Measurements from ENCODE around the gene CLEC2A.
A peak's percentile ranks its signal among the peaks of the same experiment; 100 is the strongest.

DNA sequence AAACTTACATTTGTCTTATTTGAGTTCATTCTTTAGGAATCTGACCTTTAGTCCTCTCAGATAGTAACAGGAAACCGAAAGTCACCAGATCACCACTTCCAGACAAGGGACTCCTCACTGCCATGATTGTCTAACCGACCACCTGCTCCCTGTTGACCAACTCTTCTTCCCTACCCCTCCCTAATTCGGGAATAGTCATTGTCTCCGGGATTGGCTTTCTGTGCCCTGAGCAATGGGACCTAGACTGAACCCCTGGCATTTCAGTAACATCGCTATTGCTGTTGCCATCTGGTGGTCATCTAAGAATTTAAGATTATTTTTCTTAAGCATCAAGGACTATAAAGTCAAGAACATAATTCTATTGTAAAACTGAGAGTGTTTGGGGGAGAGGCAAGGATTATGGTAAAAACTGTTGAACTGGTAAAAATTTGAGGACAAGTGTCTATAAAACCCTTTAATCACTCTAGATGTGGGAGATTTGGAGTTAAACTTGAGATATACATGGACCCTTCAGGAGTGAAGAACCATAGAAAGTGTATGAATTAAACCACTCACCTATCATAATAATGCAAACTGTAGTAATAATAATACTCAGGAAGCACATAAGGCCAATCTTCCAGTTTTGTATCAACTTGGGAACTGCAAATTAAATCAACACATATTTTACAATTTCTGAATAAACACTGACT lies 6.3 kb downstream of the CLEC2A start:
- TF ChIP-seq, protein P1, sequence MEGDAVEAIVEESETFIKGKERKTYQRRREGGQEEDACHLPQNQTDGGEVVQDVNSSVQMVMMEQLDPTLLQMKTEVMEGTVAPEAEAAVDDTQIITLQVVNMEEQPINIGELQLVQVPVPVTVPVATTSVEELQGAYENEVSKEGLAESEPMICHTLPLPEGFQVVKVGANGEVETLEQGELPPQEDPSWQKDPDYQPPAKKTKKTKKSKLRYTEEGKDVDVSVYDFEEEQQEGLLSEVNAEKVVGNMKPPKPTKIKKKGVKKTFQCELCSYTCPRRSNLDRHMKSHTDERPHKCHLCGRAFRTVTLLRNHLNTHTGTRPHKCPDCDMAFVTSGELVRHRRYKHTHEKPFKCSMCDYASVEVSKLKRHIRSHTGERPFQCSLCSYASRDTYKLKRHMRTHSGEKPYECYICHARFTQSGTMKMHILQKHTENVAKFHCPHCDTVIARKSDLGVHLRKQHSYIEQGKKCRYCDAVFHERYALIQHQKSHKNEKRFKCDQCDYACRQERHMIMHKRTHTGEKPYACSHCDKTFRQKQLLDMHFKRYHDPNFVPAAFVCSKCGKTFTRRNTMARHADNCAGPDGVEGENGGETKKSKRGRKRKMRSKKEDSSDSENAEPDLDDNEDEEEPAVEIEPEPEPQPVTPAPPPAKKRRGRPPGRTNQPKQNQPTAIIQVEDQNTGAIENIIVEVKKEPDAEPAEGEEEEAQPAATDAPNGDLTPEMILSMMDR (IDR thresholded peaks at IDR 0.05; ENCODE audit: poor library complexity, severe bottlenecking), result peak; percentile 63
- TF ChIP-seq TAF1 (IDR thresholded peaks at IDR 0.05; ENCODE audit: low read depth) (no peak), SMC3 (conservative IDR thresholded peaks at IDR 0.05; ENCODE audit: poor library complexity) (peak; percentile 74), MXI1 (conservative IDR thresholded peaks at IDR 0.05; ENCODE audit: poor library complexity, severe bottlenecking) (no peak)
- TF ChIP-seq, protein P2, sequence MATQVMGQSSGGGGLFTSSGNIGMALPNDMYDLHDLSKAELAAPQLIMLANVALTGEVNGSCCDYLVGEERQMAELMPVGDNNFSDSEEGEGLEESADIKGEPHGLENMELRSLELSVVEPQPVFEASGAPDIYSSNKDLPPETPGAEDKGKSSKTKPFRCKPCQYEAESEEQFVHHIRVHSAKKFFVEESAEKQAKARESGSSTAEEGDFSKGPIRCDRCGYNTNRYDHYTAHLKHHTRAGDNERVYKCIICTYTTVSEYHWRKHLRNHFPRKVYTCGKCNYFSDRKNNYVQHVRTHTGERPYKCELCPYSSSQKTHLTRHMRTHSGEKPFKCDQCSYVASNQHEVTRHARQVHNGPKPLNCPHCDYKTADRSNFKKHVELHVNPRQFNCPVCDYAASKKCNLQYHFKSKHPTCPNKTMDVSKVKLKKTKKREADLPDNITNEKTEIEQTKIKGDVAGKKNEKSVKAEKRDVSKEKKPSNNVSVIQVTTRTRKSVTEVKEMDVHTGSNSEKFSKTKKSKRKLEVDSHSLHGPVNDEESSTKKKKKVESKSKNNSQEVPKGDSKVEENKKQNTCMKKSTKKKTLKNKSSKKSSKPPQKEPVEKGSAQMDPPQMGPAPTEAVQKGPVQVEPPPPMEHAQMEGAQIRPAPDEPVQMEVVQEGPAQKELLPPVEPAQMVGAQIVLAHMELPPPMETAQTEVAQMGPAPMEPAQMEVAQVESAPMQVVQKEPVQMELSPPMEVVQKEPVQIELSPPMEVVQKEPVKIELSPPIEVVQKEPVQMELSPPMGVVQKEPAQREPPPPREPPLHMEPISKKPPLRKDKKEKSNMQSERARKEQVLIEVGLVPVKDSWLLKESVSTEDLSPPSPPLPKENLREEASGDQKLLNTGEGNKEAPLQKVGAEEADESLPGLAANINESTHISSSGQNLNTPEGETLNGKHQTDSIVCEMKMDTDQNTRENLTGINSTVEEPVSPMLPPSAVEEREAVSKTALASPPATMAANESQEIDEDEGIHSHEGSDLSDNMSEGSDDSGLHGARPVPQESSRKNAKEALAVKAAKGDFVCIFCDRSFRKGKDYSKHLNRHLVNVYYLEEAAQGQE (IDR thresholded peaks at IDR 0.05; ENCODE audit: borderline replicate concordance), result no peak

Data from neural cell (in vitro differentiated cells).